Endothelial cell (in vitro differentiated cells): ENCODE data around the gene ETV3. TPM values are rescaled to one million over a fixed set of nuclear protein-coding genes. Genes with fewer than 3 reads are reported as not detected.

Experiments
- DNase-seq: peaks from one replicate; pipeline ENCODE4 v3.0.0; 2021; ENCODE audit warnings: low spot score
- H3K27ac Mint-ChIP-seq: one replicate; pipeline ENCODE4 v1.8.0; 2021; ENCODE audit warnings: mixed read lengths, inconsistent platforms; ENCODE audit not compliant: unreplicated experiment
- H3K27me3 Mint-ChIP-seq: one replicate; pipeline ENCODE4 v1.8.0; 2021; ENCODE audit warnings: mild to moderate bottlenecking, moderate library complexity, mixed read lengths, inconsistent platforms; ENCODE audit not compliant: unreplicated experiment
- H3K36me3 Mint-ChIP-seq: one replicate; pipeline ENCODE4 v1.8.0; 2021; ENCODE audit warnings: mild to moderate bottlenecking, low read depth, mixed read lengths, inconsistent platforms; ENCODE audit not compliant: unreplicated experiment
- H3K4me1 Mint-ChIP-seq: one replicate; pipeline ENCODE4 v1.8.0; 2021; ENCODE audit warnings: mild to moderate bottlenecking, mixed read lengths, inconsistent platforms; ENCODE audit not compliant: unreplicated experiment
- H3K4me3 Mint-ChIP-seq: one replicate; pipeline ENCODE4 v1.8.0; 2021; ENCODE audit warnings: mild to moderate bottlenecking, mixed read lengths, inconsistent platforms; ENCODE audit not compliant: unreplicated experiment
- H3K9me3 Mint-ChIP-seq: one replicate; pipeline ENCODE4 v1.8.0; 2021; ENCODE audit warnings: mixed read lengths, inconsistent platforms; ENCODE audit not compliant: unreplicated experiment
- CTCF ChIP-seq: fragments of 200-600 bp; sonication (generic); IDR thresholded peaks from one replicate; pipeline ENCODE4 v1.5.0; 2021; ENCODE audit warnings: antibody characterized with exemption; ENCODE audit not compliant: unreplicated experiment
- total RNA-seq: library from RNA; stranded (reverse); fragmentation: NEBNext Ultra II Directional; extraction: Animal tissue kit (Norgen Biotek cat#: 25700); gene quantifications from one replicate; pipeline ENCODE4 v1.2.1, GENCODE V29; 2021; ENCODE audit not compliant: unreplicated experiment

The ETV3 gene
- total RNA-seq, 1 donor from 2014 or later = 52.3 TPM

- peaks cover 9% of the 10 kb centered on the region for H3K27me3 Mint-ChIP-seq
- DNase-seq = no peak
- peaks cover 45% of the 10 kb centered on the region for H3K36me3 Mint-ChIP-seq
- H3K27ac Mint-ChIP-seq = peak overlapping the region; percentile 25
- H3K9me3 Mint-ChIP-seq = peaks cover 5% of the 10 kb centered on the region
- H3K4me1 Mint-ChIP-seq = peaks cover 45% of the 10 kb centered on the region
- no peak for TF ChIP-seq CTCF
- peak overlapping the region; percentile 56 for H3K4me3 Mint-ChIP-seq
These were observed 3.1 kb downstream of the ETV3 start for GRCh38 chr1:157135070-157135469.

GRCh38 chr1:157134442-157134841 is 3.8 kb downstream of the ETV3 start:
- H3K4me3 Mint-ChIP-seq = peak overlapping the region; percentile 64
- no peak for TF ChIP-seq CTCF
- peaks cover 45% of the 10 kb centered on the region for H3K36me3 Mint-ChIP-seq
- H3K9me3 Mint-ChIP-seq = peaks cover 5% of the 10 kb centered on the region
- DNase-seq = no peak
- H3K27ac Mint-ChIP-seq = peak overlapping the region; percentile 27
- peaks cover 43% of the 10 kb centered on the region for H3K4me1 Mint-ChIP-seq
- H3K27me3 Mint-ChIP-seq = peaks cover 9% of the 10 kb centered on the region

- Mint-ChIP-seq H3K27ac (no peak overlapping the region), H3K36me3 (peaks cover 48% of the 10 kb centered on the region), H3K9me3 (peaks cover 5% of the 10 kb centered on the region)
These were observed 4.8 kb downstream of the ETV3 start for GRCh38 chr1:157133426-157133825.

GRCh38 chr1:157132616-157133167 is 5.5 kb downstream of the ETV3 start:
- Mint-ChIP-seq H3K27ac (no peak overlapping the region), H3K4me1 (peaks cover 35% of the 10 kb centered on the region), H3K36me3 (peaks cover 55% of the 10 kb centered on the region), H3K4me3 (no peak overlapping the region), H3K9me3 (peaks cover 5% of the 10 kb centered on the region), H3K27me3 (peaks cover 6% of the 10 kb centered on the region)
- TF ChIP-seq CTCF = no peak
- DNase-seq = no peak

More at GRCh38 chr1:157133426-157133825, 4.8 kb downstream of the ETV3 start:
- Mint-ChIP-seq H3K4me3 (no peak overlapping the region), H3K4me1 (peaks cover 37% of the 10 kb centered on the region), H3K27me3 (peaks cover 7% of the 10 kb centered on the region)
- no peak for DNase-seq
- TF ChIP-seq CTCF = no peak

GRCh38 chr1:157132111-157132510 is 6.1 kb downstream of the ETV3 start:
- Mint-ChIP-seq H3K4me3 (peak overlapping the region; percentile 37), H3K9me3 (no peaks in the 10 kb centered on the region), H3K4me1 (peaks cover 29% of the 10 kb centered on the region), H3K27me3 (peaks cover 1% of the 10 kb centered on the region), H3K27ac (no peak overlapping the region), H3K36me3 (peaks cover 55% of the 10 kb centered on the region)
- TF ChIP-seq CTCF = no peak
- DNase-seq = no peak
